Ectodermal cell (in vitro differentiated cells): ENCODE data around the gene MBOAT7.

ENCODE experiments used
- H3K27ac ChIP-seq: 2 replicates; pipeline ENCODE4 v1.7.0; 2013; ENCODE audit warnings: mild to moderate bottlenecking, low read depth, low read length; ENCODE audit not compliant: insufficient read depth, poor library complexity, severe bottlenecking
- H3K27me3 ChIP-seq: 2 replicates; pipeline ENCODE4 v1.7.0; 2013; ENCODE audit warnings: mild to moderate bottlenecking, low read length; ENCODE audit not compliant: insufficient read depth, control insufficient read depth, poor library complexity, severe bottlenecking
- H3K36me3 ChIP-seq: one replicate; pipeline ENCODE4 v1.7.0; 2013; ENCODE audit warnings: low read length; ENCODE audit not compliant: control insufficient read depth, insufficient read depth
- H3K4me1 ChIP-seq: one replicate; pipeline ENCODE4 v1.7.0; 2013; ENCODE audit warnings: low read length; ENCODE audit not compliant: control insufficient read depth, insufficient read depth
- H3K4me3 ChIP-seq: 2 replicates; pipeline ENCODE4 v1.7.0; 2013; ENCODE audit warnings: low read depth, low read length, control low read depth; ENCODE audit not compliant: insufficient read depth
- H3K9me3 ChIP-seq: 2 replicates; pipeline ENCODE4 v1.7.0; 2013; ENCODE audit warnings: mild to moderate bottlenecking, low read length, moderate library complexity; ENCODE audit not compliant: control insufficient read depth
- WGBS, 2 experiments: methylation state at CpG; one replicate each; pipeline ENCODE4 v1.1.7; 2013; ENCODE audit warnings: missing lambda C conversion rate in 2 of 2; 5-methylcytosine and 5-hydroxymethylcytosine counted together

MBOAT7 gene

DNA sequence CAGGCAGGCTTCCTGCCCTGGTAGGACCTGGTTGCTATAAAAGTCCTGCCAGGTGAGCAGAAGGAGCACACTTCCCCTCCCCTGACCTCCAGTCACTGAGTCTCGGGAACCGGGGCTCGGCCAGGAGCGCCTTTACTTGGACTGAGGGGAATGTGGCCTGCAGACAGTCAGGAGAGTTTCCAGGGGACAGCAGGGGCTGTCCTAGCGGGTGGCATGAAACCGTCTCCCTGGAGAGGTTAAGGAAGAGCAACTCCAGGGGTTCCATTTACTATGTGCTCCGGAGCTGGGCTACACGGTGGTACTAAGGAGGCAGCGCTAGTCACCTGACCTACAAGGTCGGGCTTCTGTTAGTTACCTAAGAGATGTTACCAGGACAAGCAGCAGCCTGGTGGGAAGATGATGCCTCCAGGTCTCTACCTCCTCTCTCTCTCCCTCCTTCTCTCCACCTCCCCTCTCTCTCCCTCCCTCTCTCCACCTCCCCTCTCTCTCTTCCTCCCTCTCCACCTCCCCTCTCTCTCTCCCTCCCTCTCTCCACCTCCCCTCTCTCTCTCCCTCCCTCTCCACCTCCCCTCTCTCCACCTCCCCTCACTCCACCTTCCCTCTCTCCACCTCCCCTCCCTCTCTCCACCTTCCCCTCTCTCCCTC, 55.9 kb downstream of the MBOAT7 start:
- peaks cover 14% of the 10 kb centered on the region for H3K36me3 ChIP-seq
- 89 to 91% methylated on average over 10 of the region's 10 CpGs for WGBS, 2 experiments
- no peak overlapping the region for H3K4me3 ChIP-seq

GRCh38 chr19:54129617-54129996, 59.8 kb downstream of the MBOAT7 start:
- Histone ChIP-seq H3K4me1 (no peaks in the 10 kb centered on the region), H3K4me3 (no peak overlapping the region), H3K27me3 (no peaks in the 10 kb centered on the region), H3K9me3 (peaks cover 2% of the 10 kb centered on the region), H3K36me3 (peaks cover 23% of the 10 kb centered on the region), H3K27ac (no peak overlapping the region)
- 95 to 96% methylated on average over 20 of the region's 20 CpGs for WGBS, 2 experiments

More for the DNA sequence above, 55.9 kb downstream of the MBOAT7 start:
- no peak overlapping the region for H3K27ac ChIP-seq
- H3K4me1 ChIP-seq: peaks cover 5% of the 10 kb centered on the region
- peaks cover 2% of the 10 kb centered on the region for H3K9me3 ChIP-seq
- H3K27me3 ChIP-seq: peaks cover 10% of the 10 kb centered on the region

DNA sequence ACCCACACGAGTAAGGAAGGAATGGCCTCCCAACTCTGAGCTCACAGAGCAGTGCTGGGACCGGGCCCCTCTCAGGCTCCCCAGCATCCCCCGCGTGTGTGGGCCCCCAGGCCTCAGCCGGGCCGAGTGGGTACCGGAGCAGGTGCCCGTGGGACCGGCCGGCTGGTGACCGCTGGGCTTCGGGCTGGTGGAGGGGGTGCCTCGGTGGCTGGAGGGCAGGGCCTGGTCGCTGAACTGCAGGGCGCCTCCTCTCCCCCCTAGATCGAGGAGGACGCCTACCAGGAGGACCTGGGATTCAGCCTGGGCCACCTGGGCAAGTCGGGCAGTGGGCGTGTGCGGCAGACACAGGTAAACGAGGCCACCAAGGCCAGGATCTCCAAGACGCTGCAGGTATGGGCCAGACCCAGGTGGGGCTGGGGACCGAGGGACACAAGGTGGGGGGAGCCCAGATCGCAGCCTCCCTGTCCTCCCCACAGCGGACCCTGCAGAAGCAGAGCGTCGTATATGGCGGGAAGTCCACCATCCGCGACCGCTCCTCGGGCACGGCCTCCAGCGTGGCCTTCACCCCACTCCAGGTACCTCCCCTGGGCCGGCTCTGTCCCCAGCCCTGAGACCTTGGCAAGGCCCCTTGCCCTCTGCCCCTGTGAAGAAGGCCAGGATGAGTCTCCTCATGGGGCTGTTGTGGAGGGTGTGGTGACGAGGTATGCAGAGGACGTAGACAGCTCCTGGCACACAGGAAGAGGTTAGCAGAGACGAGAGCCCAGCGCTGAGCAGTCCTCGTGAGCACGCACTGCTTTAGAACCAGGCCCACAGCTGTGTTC, 60.4 kb downstream of the MBOAT7 start:
- H3K9me3 ChIP-seq: peaks cover 2% of the 10 kb centered on the region
- no peaks in the 10 kb centered on the region for H3K27me3 ChIP-seq
- no peak overlapping the region for H3K4me3 ChIP-seq
- H3K36me3 ChIP-seq: peaks cover 25% of the 10 kb centered on the region
- no peak overlapping the region for H3K27ac ChIP-seq
- 96 to 97% methylated on average over 41 of the region's 41 CpGs for WGBS, 2 experiments
- H3K4me1 ChIP-seq: no peaks in the 10 kb centered on the region

DNA sequence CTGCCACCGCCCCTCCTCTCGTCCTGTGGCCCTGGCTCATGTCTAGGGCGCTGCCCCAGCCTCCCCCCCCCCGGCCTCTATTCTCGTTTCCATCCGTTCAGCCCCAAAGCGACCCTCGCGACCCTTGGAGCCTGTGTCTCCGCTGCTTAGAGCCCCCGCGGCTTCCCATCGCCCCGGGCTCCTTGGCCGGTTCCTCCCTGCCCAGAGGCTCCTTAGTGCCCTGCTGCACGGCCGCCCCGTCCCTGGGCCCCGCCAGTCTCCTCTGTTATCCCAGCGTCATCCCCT, 61.0 kb downstream of the MBOAT7 start:
- Histone ChIP-seq H3K4me3 (no peak overlapping the region), H3K4me1 (no peaks in the 10 kb centered on the region), H3K9me3 (no peaks in the 10 kb centered on the region), H3K36me3 (peaks cover 31% of the 10 kb centered on the region), H3K27me3 (no peaks in the 10 kb centered on the region), H3K27ac (no peak overlapping the region)
- WGBS, 2 experiments: 92 to 95% methylated on average over 20 of the region's 20 CpGs

- H3K27me3 ChIP-seq: no peaks in the 10 kb centered on the region
- H3K4me3 ChIP-seq: no peak overlapping the region
- WGBS, 2 experiments: 93 to 94% methylated on average over 44 of the region's 44 CpGs
- H3K4me1 ChIP-seq: no peaks in the 10 kb centered on the region
- peaks cover 33% of the 10 kb centered on the region for H3K36me3 ChIP-seq
- no peak overlapping the region for H3K27ac ChIP-seq
- H3K9me3 ChIP-seq: no peaks in the 10 kb centered on the region
Measured at GRCh38 chr19:54127688-54128440, 61.5 kb downstream of the MBOAT7 start.

- Histone ChIP-seq H3K27ac (no peak overlapping the region), H3K4me3 (no peak overlapping the region), H3K27me3 (no peaks in the 10 kb centered on the region), H3K9me3 (no peaks in the 10 kb centered on the region), H3K4me1 (no peaks in the 10 kb centered on the region), H3K36me3 (peaks cover 38% of the 10 kb centered on the region)
- WGBS, 2 experiments: 94% methylated on average over 9 of the region's 9 CpGs
Measured at GRCh38 chr19:54125713-54126112, 63.7 kb downstream of the MBOAT7 start.

DNA sequence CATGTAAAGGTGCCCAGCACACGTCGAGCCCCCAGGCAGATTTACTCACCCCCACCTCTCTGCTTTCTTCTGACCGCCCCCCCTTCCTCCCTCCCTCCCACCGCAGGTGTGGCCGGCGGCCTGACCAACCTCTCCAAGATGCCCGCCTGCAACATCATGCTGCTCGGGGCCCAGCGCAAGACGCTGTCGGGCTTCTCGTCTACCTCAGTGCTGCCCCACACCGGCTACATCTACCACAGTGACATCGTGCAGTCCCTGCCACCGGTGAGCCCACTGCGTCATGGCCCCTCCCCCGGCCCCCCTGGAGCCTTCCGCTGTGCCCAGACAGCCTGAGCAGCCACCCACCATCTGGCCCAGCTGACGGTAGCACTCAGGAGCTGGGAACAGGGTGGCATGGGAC, 65.0 kb downstream of the MBOAT7 start:
- WGBS, 2 experiments: 93 to 94% methylated on average over 19 of the region's 19 CpGs
- no peak overlapping the region for H3K27ac ChIP-seq
- no peaks in the 10 kb centered on the region for H3K4me1 ChIP-seq
- H3K36me3 ChIP-seq: peaks cover 41% of the 10 kb centered on the region
- no peak overlapping the region for H3K4me3 ChIP-seq
- H3K9me3 ChIP-seq: no peaks in the 10 kb centered on the region
- no peaks in the 10 kb centered on the region for H3K27me3 ChIP-seq

DNA sequence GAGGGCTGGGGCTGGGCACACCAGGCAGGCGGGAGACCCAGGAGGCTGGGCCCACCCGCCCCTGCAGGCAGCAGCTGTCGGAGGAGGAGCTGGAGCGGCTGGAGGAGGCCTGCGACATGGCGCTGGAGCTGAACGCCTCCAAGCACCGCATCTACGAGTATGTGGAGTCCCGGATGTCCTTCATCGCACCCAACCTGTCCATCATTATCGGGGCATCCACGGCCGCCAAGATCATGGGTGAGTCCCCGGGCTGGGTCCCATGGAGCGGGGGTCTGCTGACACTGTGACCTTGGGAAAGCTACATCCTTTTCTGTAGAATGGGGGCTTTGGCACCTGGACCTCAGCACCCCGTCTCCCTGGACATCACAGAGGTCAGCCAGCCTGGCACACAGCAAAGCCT, 65.7 kb downstream of the MBOAT7 start:
- WGBS, 2 experiments: 95% methylated on average over 17 of the region's 17 CpGs
- Histone ChIP-seq H3K9me3 (no peaks in the 10 kb centered on the region), H3K27me3 (no peaks in the 10 kb centered on the region), H3K4me3 (no peak overlapping the region), H3K27ac (no peak overlapping the region), H3K36me3 (peaks cover 38% of the 10 kb centered on the region), H3K4me1 (no peaks in the 10 kb centered on the region)
